Activated T-cell treated with anti-CD3 and anti-CD28 coated beads, Interleukin-2, amount 50 U/mL, for 72 hours (primary cell): Measurements from ENCODE around the gene NOP9. TPM values are rescaled to one million over a fixed set of nuclear protein-coding genes. Genes with fewer than 3 reads are reported as not detected.

Experiments
- ATAC-seq, 2 donors: fragments of 150-1000 bp; cut with Tn5 transposase; replicated peaks in 1 of 2; 2 replicates each; pipeline ENCODE4 v1.10.0; 2021; ENCODE audit warnings: moderate library complexity in 2 of 2, mild to moderate bottlenecking in 1 of 2
- DNase-seq, 2 donors: peaks; one replicate each; pipeline ENCODE4 v3.0.0; 2021 to 2022; ENCODE audit warnings: mixed read lengths in 1 of 2
- H3K27ac Mint-ChIP-seq: one replicate; pipeline ENCODE4 v1.8.0; 2022; ENCODE audit warnings: mild to moderate bottlenecking, moderate library complexity, mixed read lengths
- H3K27me3 Mint-ChIP-seq: one replicate; pipeline ENCODE4 v1.8.0; 2022; ENCODE audit warnings: low read depth, mixed read lengths
- H3K36me3 Mint-ChIP-seq, 2 donors: one replicate each; pipeline ENCODE4 v1.8.0; 2022; ENCODE audit warnings: mixed read lengths in 2 of 2, mild to moderate bottlenecking in 1 of 2; ENCODE audit not compliant: insufficient read depth in 2 of 2
- H3K4me1 Mint-ChIP-seq: one replicate; pipeline ENCODE4 v1.8.0; 2022; ENCODE audit warnings: low read depth, mixed read lengths
- H3K4me3 Mint-ChIP-seq, 2 donors: one replicate each; pipeline ENCODE4 v1.8.0; 2022; ENCODE audit warnings: mild to moderate bottlenecking in 2 of 2, mixed read lengths in 2 of 2, moderate library complexity in 2 of 2
- H3K9me3 Mint-ChIP-seq, 2 donors: one replicate each; pipeline ENCODE4 v1.8.0; 2022; ENCODE audit warnings: mixed read lengths in 2 of 2
- total RNA-seq, 2 donors: library from RNA; stranded (reverse); gene quantifications; one replicate each; pipeline ENCODE4 v1.2.3, GENCODE V29; 2022

NOP9 gene
- total RNA-seq, 2 donors from 2014 or later = 31.7 to 34.0 TPM

DNA sequence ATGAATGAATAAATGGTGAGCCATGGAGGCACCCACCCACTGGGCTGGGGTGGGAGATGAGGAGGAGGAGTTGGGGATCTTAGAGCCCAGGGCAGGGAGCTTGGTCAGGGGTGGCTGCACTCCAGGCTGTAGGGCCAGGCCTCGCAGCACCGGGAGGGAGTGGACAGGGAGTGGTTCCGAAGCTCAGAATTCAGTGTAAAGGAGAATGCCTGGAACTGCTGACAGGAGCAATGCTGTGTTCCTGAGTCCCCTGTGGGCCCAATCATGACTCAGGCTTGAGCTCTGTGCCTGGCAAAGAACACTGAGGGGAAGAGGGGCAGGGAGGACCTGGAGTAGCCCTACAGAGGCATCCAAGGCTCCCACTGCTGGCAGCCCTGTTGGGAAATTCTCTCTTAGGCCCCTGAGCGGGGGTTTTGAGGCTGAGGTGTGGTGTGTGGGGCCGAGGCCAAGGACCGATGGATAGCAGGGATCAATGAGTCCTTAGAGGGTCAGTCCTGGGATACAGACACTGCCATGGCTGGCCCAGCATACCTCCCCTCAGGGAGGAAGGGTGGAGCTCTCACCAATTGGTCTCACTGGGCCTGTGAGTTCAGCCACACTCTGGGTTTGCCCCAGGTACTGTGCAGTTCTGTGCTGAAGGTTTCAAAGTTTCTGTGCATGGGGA, 18.7 kb upstream of the NOP9 start:
- ATAC-seq (no peak), DNase-seq (no peak)
- Mint-ChIP-seq H3K27ac (peak overlapping the region; percentile 18), H3K4me1 (peaks cover 52% of the 10 kb centered on the region), H3K9me3 (peaks cover 0 to 7% of the 10 kb centered on the region in 2 donors), H3K36me3 (peaks cover 3 to 4% of the 10 kb centered on the region in 2 donors), H3K27me3 (peaks cover under 1% of the 10 kb centered on the region), H3K4me3 (no peak overlapping the region)

DNA sequence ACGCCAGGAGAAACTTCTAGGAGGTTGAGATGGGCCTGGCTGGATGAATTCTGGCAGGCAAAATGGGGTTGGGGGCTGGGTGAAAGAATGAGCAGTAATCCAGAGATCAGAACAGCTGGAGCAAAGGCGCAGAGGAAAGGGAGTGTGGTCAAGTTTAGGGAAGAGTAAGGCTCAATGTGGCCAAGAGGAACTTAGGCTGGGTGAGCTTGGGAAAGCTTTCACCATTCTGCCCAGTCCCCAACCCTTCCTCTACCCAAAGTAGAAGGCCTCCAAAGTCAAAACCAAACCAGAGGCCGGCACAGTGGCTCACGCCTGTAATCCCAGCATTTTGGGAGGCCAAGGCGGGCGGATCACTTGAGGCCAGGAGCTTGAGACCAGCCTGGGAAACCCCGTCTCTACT, 18.0 kb upstream of the NOP9 start:
- Mint-ChIP-seq H3K4me1 (peaks cover 51% of the 10 kb centered on the region), H3K4me3 (no peak overlapping the region), H3K9me3 (peaks cover 0 to 7% of the 10 kb centered on the region in 2 donors), H3K27me3 (peaks cover 6% of the 10 kb centered on the region), H3K36me3 (peaks cover 3 to 4% of the 10 kb centered on the region in 2 donors), H3K27ac (no peak overlapping the region)
- no peak for DNase-seq
- ATAC-seq = no peak

GRCh38 chr14:24282736-24283135, 16.9 kb upstream of the NOP9 start:
- Mint-ChIP-seq H3K4me1 (peaks cover 49% of the 10 kb centered on the region), H3K4me3 (no peak overlapping the region), H3K27me3 (peaks cover 6% of the 10 kb centered on the region), H3K36me3 (peaks cover 3 to 4% of the 10 kb centered on the region in 2 donors), H3K9me3 (peaks cover 0 to 7% of the 10 kb centered on the region in 2 donors), H3K27ac (no peak overlapping the region)
- no peak for DNase-seq
- ATAC-seq = no peak

DNA sequence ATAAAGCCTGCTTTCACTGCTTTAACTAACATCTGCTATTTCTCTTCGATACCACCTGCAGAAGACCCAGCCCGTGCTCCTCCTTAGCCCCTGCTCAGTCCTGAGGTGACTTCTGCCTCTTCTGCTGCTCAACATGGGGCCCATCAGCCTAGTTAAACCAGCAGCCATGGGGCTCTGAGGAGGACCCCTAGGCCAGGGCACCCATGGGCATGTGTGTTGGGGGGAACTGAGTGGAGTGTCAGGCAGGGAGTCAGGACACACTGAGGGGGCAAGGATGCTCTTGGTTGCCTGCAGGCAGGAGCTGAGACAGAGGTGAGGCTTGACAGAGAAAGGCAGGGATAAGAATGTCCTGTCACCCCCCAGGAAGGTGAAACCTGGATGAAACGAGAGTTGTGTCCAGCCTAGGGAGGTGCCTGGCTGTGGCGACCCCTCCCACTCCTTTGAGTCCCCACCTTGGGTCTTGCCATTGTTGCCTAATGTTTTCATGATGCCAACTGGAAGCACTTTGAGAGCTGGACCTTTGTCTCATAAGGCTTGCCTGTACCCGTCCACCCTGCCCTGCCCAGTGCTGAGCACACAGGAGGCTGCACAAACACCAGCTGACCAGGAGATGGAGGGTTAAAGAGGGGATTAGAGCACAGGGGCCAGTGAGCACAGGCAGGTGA, 15.7 kb upstream of the NOP9 start:
- DNase-seq (no peak), ATAC-seq (no peak)
- Mint-ChIP-seq H3K27me3 (peaks cover 6% of the 10 kb centered on the region), H3K9me3 (no peaks in the 10 kb centered on the region), H3K36me3 (no peaks in the 10 kb centered on the region), H3K27ac (no peak overlapping the region), H3K4me3 (no peak overlapping the region), H3K4me1 (peaks cover 49% of the 10 kb centered on the region)

- Mint-ChIP-seq H3K9me3 (no peaks in the 10 kb centered on the region), H3K36me3 (no peaks in the 10 kb centered on the region), H3K27ac (no peak overlapping the region), H3K4me1 (peaks cover 49% of the 10 kb centered on the region), H3K4me3 (no peak overlapping the region), H3K27me3 (peaks cover 6% of the 10 kb centered on the region)
- DNase-seq = no peak
- no peak for ATAC-seq
Measured at GRCh38 chr14:24284501-24285035, 15.1 kb upstream of the NOP9 start.

DNA sequence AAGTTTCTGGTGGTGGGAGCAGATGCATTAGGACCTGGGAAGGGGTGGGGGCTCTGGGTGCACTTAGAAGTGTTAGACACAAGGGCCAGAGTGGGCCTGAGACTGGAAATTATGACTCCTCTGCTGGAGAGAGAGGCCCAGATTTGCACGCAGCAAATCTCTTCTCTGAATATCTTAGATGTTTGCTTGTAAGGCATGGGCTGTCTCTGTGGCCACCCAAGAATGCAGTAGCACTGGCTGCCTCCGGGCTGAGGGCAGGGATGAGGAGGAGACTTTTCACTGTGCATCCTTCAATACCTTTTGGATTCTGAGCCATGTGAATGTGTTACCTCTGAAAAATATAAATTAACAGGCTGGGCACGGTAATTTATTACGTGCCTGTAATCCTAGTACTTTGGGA, 14.3 kb upstream of the NOP9 start:
- no peak overlapping the region for H3K27ac Mint-ChIP-seq

GRCh38 chr14:24286996-24287395, 12.7 kb upstream of the NOP9 start:
- no peak overlapping the region for H3K4me3 Mint-ChIP-seq

More for the DNA sequence above, 14.3 kb upstream of the NOP9 start:
- H3K9me3 Mint-ChIP-seq = no peaks in the 10 kb centered on the region
- ATAC-seq (no peak), DNase-seq (no peak)
- no peak overlapping the region for H3K4me3 Mint-ChIP-seq
- H3K36me3 Mint-ChIP-seq = peaks cover 0 to 4% of the 10 kb centered on the region in 2 donors
- peaks cover 49% of the 10 kb centered on the region for H3K4me1 Mint-ChIP-seq
- peaks cover 6% of the 10 kb centered on the region for H3K27me3 Mint-ChIP-seq

DNA sequence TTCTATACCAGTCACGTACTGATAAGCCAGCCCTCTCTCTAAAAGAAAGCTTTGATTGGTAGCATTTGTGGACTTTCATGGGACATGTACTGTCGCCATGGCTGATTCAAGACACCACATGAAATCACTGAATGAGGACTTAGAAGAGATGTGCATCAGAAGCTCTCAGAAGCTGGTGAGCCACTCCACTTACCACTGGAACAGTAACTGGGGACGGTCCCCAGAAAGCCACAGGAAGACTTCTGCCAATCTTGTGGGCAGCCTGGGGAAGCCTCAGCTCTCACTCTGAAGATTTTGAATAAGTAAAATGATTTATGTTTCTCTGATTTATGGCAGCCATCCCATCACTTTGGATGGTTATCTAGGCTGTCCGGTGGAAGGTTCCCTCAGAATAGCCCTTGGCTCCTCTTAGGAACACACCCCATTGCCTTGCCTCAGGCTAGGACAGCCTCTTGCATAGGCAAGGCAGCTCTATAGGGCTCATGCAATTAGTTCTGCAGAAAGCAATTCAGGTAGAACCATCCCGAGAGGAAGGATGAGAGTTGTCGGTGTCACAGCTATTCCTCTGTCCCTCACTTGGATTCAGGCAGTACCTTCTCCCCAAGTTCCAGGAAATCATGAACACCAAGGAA, 9.9 kb upstream of the NOP9 start:
- H3K9me3 Mint-ChIP-seq = no peaks in the 10 kb centered on the region
- ATAC-seq = peak; percentile 99
- peaks cover 9 to 11% of the 10 kb centered on the region in 2 donors for H3K36me3 Mint-ChIP-seq
- H3K4me3 Mint-ChIP-seq = peak overlapping the region; percentile 42 to 59
- H3K27ac Mint-ChIP-seq = no peak overlapping the region
- H3K27me3 Mint-ChIP-seq = peaks cover 6% of the 10 kb centered on the region
- peaks cover 54% of the 10 kb centered on the region for H3K4me1 Mint-ChIP-seq
- DNase-seq = peak; percentile 79 to 86

More at GRCh38 chr14:24286996-24287395, 12.7 kb upstream of the NOP9 start:
- DNase-seq (no peak), ATAC-seq (no peak)
- H3K9me3 Mint-ChIP-seq = no peaks in the 10 kb centered on the region
- H3K27ac Mint-ChIP-seq = no peak overlapping the region
- peaks cover 51% of the 10 kb centered on the region for H3K4me1 Mint-ChIP-seq
- peaks cover 6% of the 10 kb centered on the region for H3K27me3 Mint-ChIP-seq
- peaks cover 5 to 9% of the 10 kb centered on the region in 2 donors for H3K36me3 Mint-ChIP-seq

GRCh38 chr14:24290746-24291145, 8.9 kb upstream of the NOP9 start:
- peaks cover 6% of the 10 kb centered on the region for H3K27me3 Mint-ChIP-seq
- no peak overlapping the region for H3K4me3 Mint-ChIP-seq
- peaks cover 9 to 13% of the 10 kb centered on the region in 2 donors for H3K36me3 Mint-ChIP-seq
- ATAC-seq (no peak), DNase-seq (no peak)
- H3K27ac Mint-ChIP-seq = no peak overlapping the region
- no peaks in the 10 kb centered on the region for H3K9me3 Mint-ChIP-seq
- peaks cover 54% of the 10 kb centered on the region for H3K4me1 Mint-ChIP-seq

DNA sequence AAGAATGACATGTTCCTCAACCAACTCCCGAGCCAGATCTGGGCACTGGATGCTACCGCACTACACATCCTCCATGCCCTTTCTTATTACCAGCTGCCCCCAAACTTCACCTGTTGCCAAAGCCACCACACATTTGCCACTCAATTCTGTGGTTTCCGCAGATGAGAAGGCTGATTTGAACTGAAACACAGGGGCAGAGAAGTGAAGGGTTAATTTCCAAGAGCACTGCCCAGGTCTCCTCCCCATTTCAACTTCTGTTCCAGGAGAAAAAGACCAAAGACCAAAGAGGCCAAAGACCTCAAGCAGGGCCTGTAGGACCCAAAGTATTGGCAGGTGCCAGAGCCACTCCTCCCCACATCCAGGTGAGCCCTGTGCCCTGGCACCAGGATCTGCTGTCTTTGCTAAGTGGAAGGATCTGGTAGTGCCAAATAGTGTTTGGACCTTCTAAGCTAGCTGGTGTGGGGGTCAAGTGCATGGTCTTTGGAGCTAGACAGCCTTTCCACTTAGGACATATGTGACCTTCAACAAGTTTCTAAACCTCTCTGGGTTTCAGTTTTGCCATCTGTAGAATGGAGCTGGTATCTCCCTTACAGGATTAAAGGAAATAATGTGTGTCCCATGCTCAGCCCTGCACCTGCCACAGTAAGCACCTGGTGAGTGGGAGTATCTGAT, 8.1 kb upstream of the NOP9 start:
- Mint-ChIP-seq H3K4me3 (no peak overlapping the region), H3K4me1 (peaks cover 62% of the 10 kb centered on the region), H3K27me3 (no peaks in the 10 kb centered on the region), H3K9me3 (no peaks in the 10 kb centered on the region), H3K27ac (no peak overlapping the region), H3K36me3 (peaks cover 10 to 18% of the 10 kb centered on the region in 2 donors)
- DNase-seq (no peak), ATAC-seq (no peak)

DNA sequence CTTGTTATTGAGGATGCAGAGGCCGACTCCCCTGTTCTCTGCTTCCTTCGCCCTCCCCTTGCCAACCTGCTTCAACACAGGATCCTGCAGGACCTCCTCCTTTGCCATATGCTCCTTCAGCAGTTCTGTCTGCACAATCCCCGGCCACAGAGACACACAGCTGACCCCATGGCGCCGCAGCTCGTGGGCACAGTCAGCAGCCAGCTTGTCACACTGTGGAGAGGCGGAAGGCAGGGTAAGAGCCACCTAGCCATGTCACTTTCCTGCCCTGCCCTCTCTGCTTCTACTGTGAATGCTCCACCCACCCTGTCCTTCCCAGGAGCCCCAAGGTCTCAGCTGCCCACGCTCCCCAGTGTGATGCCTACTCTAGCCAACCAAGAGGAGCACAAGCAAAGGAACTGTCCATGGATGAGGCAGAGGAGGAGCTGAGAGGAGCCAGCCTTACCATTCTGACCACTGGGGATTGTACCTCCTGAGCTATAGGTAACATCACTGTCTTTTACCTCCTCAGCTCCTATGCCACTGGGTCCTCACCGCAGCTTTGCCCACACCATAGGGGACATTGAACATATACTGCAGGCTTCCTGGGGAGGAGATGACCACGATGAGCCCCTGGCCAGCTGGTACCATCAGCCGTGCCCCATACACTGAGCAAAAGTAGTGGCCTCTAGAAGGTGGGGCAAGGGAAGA, 7.4 kb upstream of the NOP9 start:
- H3K27me3 Mint-ChIP-seq = no peaks in the 10 kb centered on the region
- H3K4me1 Mint-ChIP-seq = peaks cover 65% of the 10 kb centered on the region
- H3K36me3 Mint-ChIP-seq = peaks cover 12 to 20% of the 10 kb centered on the region in 2 donors
- ATAC-seq (no peak), DNase-seq (no peak)
- H3K27ac Mint-ChIP-seq = no peak overlapping the region
- H3K9me3 Mint-ChIP-seq = no peaks in the 10 kb centered on the region
- H3K4me3 Mint-ChIP-seq = no peak overlapping the region

DNA sequence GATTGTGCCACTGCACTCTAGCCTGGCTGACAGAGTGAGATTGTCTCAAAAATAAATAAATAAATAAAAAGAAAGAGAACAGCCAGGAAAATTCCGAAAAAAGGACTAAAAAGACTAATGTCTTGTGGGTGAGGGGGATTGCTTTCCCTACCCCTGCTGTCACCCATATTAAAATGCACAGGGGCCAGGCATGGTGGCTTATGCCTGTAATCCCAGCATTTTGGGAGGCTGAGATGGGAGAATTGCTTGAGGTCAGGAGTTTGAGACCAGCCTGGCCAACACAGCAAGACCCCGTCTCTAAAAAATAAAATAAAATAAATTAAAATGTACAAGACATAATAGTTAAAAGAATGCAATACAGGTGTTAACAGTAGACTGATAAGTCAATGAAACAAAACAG, 6.1 kb upstream of the NOP9 start:
- Mint-ChIP-seq H3K27ac (no peak overlapping the region), H3K27me3 (no peaks in the 10 kb centered on the region), H3K4me1 (peaks cover 65% of the 10 kb centered on the region), H3K36me3 (peaks cover 12 to 20% of the 10 kb centered on the region in 2 donors), H3K4me3 (no peak overlapping the region), H3K9me3 (no peaks in the 10 kb centered on the region)
- no peak for DNase-seq
- ATAC-seq = no peak
